ENCODE measurements around the gene ACACB.

The ACACB gene

GRCh38 chr12:109291117-109291516 lies 174.7 kb downstream of the ACACB start:
- TF ChIP-seq CTCF (IDR thresholded peaks at IDR 0.05): no peak

- TF ChIP-seq CTCF (IDR thresholded peaks at IDR 0.05): no peak
Measured at GRCh38 chr12:109291521-109292341, 175.3 kb downstream of the ACACB start.

- TF ChIP-seq CTCF (IDR thresholded peaks at IDR 0.05): no peak
Measured at GRCh38 chr12:109292342-109292711, 175.9 kb downstream of the ACACB start.

GRCh38 chr12:109293106-109293505 lies 176.7 kb downstream of the ACACB start:
- TF ChIP-seq CTCF (IDR thresholded peaks at IDR 0.05): no peak

GRCh38 chr12:109294286-109294796 lies 178.0 kb downstream of the ACACB start:
- TF ChIP-seq CTCF (IDR thresholded peaks at IDR 0.05): no peak

GRCh38 chr12:109295764-109296425 lies 179.5 kb downstream of the ACACB start:
- TF ChIP-seq CTCF (IDR thresholded peaks at IDR 0.05): no peak

- no peak for TF ChIP-seq CTCF (IDR thresholded peaks at IDR 0.05)
Measured at GRCh38 chr12:109296431-109296830, 180.0 kb downstream of the ACACB start.
